ENCODE results near the gene DLST. TPM values are rescaled to one million over a fixed set of nuclear protein-coding genes. Genes with fewer than 3 reads are reported as not detected.

DLST gene
- total RNA-seq, 1 donor from 2014 or later = 125 TPM

- peak; percentile 35 for TF ChIP-seq CTCF (IDR thresholded peaks at IDR 0.05; ENCODE audit: unreplicated experiment)
- no peak overlapping the region for H3K4me3 Mint-ChIP-seq (ENCODE audit: unreplicated experiment)
- no peak overlapping the region for H3K27ac Mint-ChIP-seq (ENCODE audit: unreplicated experiment)
- peaks cover 3% of the 10 kb centered on the region for H3K4me1 Mint-ChIP-seq (ENCODE audit: unreplicated experiment)
- H3K36me3 Mint-ChIP-seq (ENCODE audit: low read depth, unreplicated experiment) = peaks cover 4% of the 10 kb centered on the region
- H3K9me3 Mint-ChIP-seq (ENCODE audit: unreplicated experiment) = no peaks in the 10 kb centered on the region
- no peak for DNase-seq (ENCODE audit: low spot score)
- peaks cover 4% of the 10 kb centered on the region for H3K27me3 Mint-ChIP-seq (ENCODE audit: unreplicated experiment)
Observed at GRCh38 chr14:74946659-74947281, 65.1 kb downstream of the DLST start.

GRCh38 chr14:74947353-74948227 is 65.9 kb downstream of the DLST start:
- H3K27me3 Mint-ChIP-seq (ENCODE audit: unreplicated experiment) = peaks cover 5% of the 10 kb centered on the region
- DNase-seq (ENCODE audit: low spot score) = no peak
- H3K9me3 Mint-ChIP-seq (ENCODE audit: unreplicated experiment) = no peaks in the 10 kb centered on the region
- peaks cover 4% of the 10 kb centered on the region for H3K36me3 Mint-ChIP-seq (ENCODE audit: low read depth, unreplicated experiment)
- TF ChIP-seq CTCF (IDR thresholded peaks at IDR 0.05; ENCODE audit: unreplicated experiment) = no peak
- peaks cover 3% of the 10 kb centered on the region for H3K4me1 Mint-ChIP-seq (ENCODE audit: unreplicated experiment)
- H3K27ac Mint-ChIP-seq (ENCODE audit: unreplicated experiment) = no peak overlapping the region
- H3K4me3 Mint-ChIP-seq (ENCODE audit: unreplicated experiment) = no peak overlapping the region

- no peak for TF ChIP-seq CTCF (IDR thresholded peaks at IDR 0.05; ENCODE audit: unreplicated experiment)
- H3K4me1 Mint-ChIP-seq (ENCODE audit: unreplicated experiment) = peaks cover 3% of the 10 kb centered on the region
- no peak for DNase-seq (ENCODE audit: low spot score)
- H3K9me3 Mint-ChIP-seq (ENCODE audit: unreplicated experiment) = no peaks in the 10 kb centered on the region
- H3K36me3 Mint-ChIP-seq (ENCODE audit: low read depth, unreplicated experiment) = peaks cover 4% of the 10 kb centered on the region
- H3K27ac Mint-ChIP-seq (ENCODE audit: unreplicated experiment) = no peak overlapping the region
- H3K4me3 Mint-ChIP-seq (ENCODE audit: unreplicated experiment) = no peak overlapping the region
- H3K27me3 Mint-ChIP-seq (ENCODE audit: unreplicated experiment) = peaks cover 9% of the 10 kb centered on the region
Observed at GRCh38 chr14:74948228-74949175, 66.8 kb downstream of the DLST start.

GRCh38 chr14:74949191-74949601 is 67.5 kb downstream of the DLST start:
- Mint-ChIP-seq H3K36me3 (ENCODE audit: low read depth, unreplicated experiment) (peaks cover 4% of the 10 kb centered on the region), H3K27ac (ENCODE audit: unreplicated experiment) (no peak overlapping the region), H3K4me3 (ENCODE audit: unreplicated experiment) (no peak overlapping the region), H3K9me3 (ENCODE audit: unreplicated experiment) (no peaks in the 10 kb centered on the region), H3K27me3 (ENCODE audit: unreplicated experiment) (peaks cover 10% of the 10 kb centered on the region), H3K4me1 (ENCODE audit: unreplicated experiment) (peaks cover 3% of the 10 kb centered on the region)
- no peak for TF ChIP-seq CTCF (IDR thresholded peaks at IDR 0.05; ENCODE audit: unreplicated experiment)
- no peak for DNase-seq (ENCODE audit: low spot score)

Data from endothelial cell (in vitro differentiated cells).